ENCODE results near the gene LMTK3. TPM values are rescaled to one million over a fixed set of nuclear protein-coding genes. Genes with fewer than 3 reads are reported as not detected.

LMTK3 gene
- total RNA-seq, 1 donor from 2014 or later = 0.13 TPM

DNA sequence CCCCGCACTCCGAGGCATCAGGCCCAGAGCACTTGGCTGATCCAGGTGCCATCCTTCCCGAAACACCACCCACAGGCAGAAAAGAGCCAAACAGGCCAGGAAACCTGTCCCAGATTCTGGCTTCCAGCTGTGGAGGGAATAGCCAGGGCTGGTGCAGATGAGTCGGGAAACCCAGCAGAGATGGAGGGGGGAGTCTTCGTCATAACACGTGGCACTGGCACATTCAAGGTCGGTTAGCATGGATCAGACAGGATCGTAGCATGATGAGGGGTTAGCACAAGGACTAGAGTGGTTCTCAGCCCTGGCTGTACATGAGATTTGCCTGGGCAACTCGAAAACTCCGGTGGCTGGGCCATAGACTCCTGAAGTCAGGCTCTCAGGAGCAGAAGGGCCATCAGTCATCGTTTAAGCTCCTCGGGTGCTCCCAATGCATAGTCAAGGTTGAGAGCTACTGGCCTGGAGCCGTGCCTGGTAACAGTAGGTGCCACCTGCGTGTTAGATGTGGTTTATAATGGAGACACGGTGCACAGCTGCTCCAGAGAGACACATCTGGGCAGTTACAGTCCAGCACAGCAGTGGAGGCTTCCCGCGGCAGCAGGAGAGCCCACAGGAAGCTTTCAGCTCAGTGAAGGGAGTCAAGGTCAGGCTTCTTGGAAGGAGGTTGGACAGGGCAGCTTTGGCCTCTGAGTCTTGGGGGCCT lies 36.1 kb downstream of the LMTK3 start:
- no peak for DNase-seq (ENCODE audit: low read depth in 2 of 2)

DNA sequence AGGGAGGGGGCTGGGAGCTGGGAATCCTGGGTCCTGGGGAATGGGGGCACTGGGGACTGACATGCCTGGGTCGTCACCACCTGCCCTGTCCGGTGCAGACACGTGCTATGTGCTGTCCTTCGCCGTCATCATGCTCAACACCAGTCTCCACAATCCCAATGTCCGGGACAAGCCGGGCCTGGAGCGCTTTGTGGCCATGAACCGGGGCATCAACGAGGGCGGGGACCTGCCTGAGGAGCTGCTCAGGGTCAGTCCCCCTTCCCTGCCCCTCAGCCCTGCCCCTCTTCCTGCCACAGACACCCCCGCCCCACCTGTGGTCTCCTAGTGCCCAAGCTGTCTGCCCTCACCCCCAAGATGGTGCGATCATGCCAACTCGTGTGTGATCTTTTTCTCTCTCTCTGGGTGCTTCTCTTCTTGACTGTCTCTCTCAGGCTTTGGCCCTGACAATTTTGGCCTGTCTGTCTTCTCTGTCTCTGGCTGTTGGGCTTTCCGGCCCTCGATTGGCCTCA lies 37.5 kb downstream of the LMTK3 start:
- DNase-seq (ENCODE audit: low read depth in 2 of 2) = no peak

DNA sequence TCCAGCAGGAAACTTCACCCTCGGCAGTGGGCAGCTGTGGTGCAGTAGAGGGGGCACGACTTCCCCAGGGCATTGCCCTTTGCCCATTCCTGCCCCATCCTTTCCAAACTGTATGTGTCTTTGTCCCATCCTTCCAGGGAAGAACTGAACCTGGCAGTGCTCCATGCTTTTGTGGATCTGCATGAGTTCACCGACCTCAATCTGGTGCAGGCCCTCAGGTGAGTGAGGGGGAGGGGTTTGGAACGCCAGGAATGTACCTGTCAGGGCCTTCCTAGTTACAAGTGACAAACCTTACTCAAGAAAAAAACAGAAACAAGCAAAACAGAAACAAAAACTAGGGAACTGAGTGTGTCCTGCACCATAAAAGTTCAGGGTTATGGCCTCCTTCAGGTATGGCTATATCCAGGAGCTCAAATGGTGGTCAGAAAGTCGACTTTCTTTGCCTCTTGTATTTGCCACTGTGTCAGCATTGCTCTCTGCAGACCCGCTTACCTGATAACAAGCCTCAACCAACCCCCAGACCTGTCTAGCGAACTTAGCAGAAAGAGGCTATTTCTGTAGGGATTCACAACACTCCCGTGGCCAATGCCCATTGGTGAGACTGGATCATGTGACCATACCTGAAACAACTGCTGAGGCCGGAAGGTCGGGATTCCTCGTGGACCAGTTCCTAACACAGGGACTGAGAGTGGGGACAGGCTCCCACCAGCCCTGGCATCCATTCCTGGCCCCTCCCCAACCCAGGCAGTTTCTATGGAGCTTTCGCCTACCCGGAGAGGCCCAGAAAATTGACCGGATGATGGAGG lies 38.3 kb downstream of the LMTK3 start:
- DNase-seq (ENCODE audit: low read depth in 2 of 2) = no peak

DNA sequence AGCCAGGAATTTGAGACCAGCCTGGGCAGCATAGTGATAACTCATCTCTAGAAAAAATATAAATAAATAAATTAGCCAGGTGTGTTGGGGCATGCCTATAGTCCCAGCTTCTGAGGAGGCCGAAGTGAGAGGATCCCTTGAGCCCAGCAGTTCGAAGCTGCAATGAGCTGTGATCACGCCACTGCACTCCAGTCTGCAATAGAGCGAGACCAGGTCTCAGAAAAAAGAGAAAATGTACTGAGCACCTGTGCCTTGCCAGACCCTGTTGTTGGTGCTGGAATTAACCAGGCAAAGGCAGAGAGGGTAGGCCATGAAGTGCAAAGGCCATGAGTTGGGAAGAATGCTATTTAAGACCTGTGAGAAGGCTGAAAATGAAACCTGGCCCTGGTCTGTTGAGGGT lies 39.8 kb downstream of the LMTK3 start:
- DNase-seq (ENCODE audit: low read depth in 2 of 2) = no peak

- DNase-seq (ENCODE audit: low read depth in 2 of 2) = no peak
Measured at GRCh38 chr19:48470856-48471255, 40.8 kb downstream of the LMTK3 start.

- no peak for DNase-seq (ENCODE audit: low read depth in 2 of 2)
Measured at GRCh38 chr19:48469934-48470680, 41.5 kb downstream of the LMTK3 start.

DNA sequence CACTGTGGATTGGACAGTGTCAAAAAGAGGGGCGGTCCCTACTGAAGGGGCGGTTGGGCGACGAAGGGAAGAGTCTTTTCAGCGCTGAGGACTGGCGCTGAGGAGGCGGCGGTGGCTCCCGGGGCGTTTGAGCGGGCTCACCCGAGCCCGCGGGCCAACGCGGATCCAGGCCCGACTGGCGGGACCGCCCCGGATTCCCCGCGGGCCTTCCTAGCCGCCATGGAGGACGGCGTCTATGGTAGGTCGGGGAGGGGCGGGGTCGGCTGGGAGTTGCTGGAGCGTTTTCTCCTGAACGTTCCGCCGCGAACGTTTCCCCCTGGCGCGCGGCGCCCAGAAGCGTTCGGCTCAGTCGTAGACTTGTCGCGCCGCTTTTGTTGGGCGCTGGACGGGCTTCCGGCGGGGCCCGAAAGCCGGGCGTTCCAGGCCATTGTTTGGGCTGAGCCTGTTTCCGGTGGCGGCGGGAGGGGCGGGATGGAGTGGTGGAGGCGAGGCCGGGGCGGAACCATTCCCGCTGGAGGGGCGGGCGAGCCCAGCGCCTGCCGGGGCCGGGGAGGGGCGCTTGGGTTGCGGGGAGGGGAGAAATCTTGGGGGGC lies 42.2 kb downstream of the LMTK3 start, which contains the start of gene CYTH2:
CYTH2 (plus strand) TSS at position 81 of the 593 bp plus-strand sequence; CDS start at position 220, 139 bp downstream.
- DNase-seq (ENCODE audit: low read depth in 2 of 2) = peak; percentile 42 to 87

DNA sequence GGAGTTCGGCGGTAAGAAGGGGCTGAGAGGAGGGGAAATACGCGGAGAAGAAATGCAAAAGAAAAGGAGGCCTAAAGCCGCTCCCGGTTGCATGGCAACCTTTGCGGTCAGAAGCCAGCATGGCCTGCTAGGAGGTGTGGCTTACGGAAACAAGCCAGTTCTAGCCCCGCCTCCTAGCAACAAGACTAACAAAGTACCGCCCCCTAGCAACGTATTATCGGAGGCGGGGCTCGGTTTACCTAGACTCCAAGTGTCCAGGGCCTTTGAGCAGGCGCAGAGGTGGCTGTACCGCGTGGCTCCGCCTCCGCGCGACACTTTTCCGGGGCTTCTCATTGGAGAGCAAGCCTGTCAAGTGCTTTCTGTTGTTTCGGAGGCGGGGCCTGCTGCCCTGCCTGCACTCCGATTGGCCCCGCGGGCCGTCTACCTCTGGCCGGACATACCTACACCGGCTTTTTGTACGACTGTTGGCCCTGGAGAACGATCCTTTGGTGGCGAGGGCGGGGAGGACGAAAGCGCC lies 42.8 kb downstream of the LMTK3 start:
- DNase-seq (ENCODE audit: low read depth in 2 of 2) = peak; percentile 99 to 100

- no peak for DNase-seq (ENCODE audit: low read depth in 2 of 2)
Measured at GRCh38 chr19:48466561-48467325, 44.9 kb downstream of the LMTK3 start.

GRCh38 chr19:48465215-48465614 lies 46.4 kb downstream of the LMTK3 start:
- no peak for DNase-seq (ENCODE audit: low read depth in 2 of 2)

DNA sequence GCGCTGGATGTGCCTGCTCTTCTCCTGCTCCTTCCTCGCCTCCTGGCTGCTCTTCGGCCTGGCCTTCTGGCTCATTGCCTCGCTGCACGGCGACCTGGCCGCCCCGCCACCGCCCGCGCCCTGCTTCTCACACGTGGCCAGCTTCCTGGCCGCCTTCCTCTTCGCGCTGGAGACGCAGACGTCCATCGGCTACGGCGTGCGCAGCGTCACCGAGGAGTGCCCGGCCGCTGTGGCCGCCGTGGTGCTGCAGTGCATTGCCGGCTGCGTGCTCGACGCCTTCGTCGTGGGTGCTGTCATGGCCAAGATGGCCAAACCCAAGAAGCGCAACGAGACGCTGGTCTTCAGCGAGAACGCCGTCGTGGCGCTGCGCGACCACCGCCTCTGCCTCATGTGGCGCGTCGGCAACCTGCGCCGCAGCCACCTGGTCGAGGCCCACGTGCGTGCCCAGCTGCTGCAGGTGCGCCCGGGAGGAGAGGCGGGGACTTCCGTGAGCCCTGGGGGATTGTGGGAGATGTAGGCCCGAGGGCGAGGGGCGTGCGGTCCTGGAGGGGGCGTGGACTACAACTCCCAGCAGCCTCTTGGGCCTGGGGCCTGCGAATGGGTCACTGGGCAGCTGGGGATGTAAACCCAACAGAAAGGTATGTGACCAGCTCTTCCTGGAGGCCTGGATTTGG lies 49.5 kb downstream of the LMTK3 start:
- DNase-seq (ENCODE audit: low read depth in 2 of 2) = no peak

DNA sequence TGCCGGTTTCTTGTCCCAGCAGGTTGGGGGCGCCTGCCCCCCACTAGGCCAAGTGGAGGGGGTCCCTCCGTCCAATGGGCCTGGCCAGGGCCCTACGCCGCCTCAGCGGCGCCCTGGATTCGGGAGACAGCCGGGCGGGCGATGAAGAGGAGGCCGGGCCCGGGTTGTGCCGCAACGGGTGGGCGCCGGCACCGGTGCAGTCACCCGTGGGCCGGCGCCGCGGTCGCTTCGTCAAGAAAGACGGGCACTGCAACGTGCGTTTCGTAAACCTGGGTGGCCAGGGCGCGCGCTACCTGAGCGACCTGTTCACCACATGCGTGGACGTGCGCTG lies 50.0 kb downstream of the LMTK3 start:
- no peak for DNase-seq (ENCODE audit: low read depth in 2 of 2)

GRCh38 chr19:48458016-48458415 lies 53.6 kb downstream of the LMTK3 start:
- DNase-seq (ENCODE audit: low read depth in 2 of 2) = no peak

- DNase-seq (ENCODE audit: low read depth in 2 of 2) = no peak
Measured at GRCh38 chr19:48456864-48457263, 54.8 kb downstream of the LMTK3 start.

- no peak for DNase-seq (ENCODE audit: low read depth in 2 of 2)
Measured at GRCh38 chr19:48455908-48456562, 55.6 kb downstream of the LMTK3 start.

GRCh38 chr19:48455171-48455907 lies 56.3 kb downstream of the LMTK3 start, which contains the start of gene KCNJ14:
Gene KCNJ14 (plus strand): TSS chr19:48455574. CDS start chr19:48461725, 6,151 bp downstream.
- no peak for DNase-seq (ENCODE audit: low read depth in 2 of 2)

DNA sequence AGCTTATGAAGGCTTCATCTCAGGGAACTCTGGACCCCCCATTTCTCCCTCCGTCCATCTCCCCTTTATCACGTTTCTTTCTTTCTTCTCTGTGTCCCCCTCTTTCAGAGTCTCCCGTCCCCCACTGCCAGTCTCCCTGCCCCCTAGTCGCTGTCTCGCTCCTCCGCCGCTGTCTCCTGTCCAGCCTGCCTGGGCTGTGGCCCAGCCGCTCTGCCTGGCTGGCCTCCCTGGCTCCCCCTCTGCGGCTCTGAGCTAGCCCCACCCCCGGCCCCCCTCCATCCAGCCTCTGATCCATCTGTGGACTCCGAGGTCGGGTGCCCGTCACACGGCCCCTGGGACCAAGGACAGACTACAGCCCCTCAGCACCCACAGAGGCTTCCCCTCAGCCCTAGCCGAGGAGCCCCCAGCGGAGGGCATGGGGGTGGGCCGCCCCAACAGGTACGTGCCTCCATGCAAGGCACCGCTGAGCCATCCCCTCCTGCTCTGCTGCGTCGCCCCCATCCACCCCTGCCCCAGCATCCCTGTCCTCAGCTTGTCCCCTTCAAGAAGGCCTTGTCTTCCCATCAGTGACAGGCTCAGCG lies 57.4 kb downstream of the LMTK3 start:
- DNase-seq (ENCODE audit: low read depth in 2 of 2) = no peak

Measured in dermis microvascular lymphatic vessel endothelial cell (primary cell).